GM19438 (cell line): ENCODE results near the gene ARRB2.

Experiments
- ATAC-seq: cut with Tn5 transposase; IDR thresholded peaks from one replicate; pipeline ENCODE4 v1.9.1; 2021; ENCODE audit warnings: low read depth; ENCODE audit not compliant: unreplicated experiment

Gene ARRB2

GRCh38 chr17:4748686-4749085 is 38.3 kb downstream of the ARRB2 start:
- no peak for ATAC-seq

GRCh38 chr17:4750606-4751005 is 40.2 kb downstream of the ARRB2 start:
- no peak for ATAC-seq

- ATAC-seq = no peak
These were observed 41.5 kb downstream of the ARRB2 start for GRCh38 chr17:4751932-4752331.

- ATAC-seq = no peak
These were observed 43.0 kb downstream of the ARRB2 start for GRCh38 chr17:4753392-4753791.

- ATAC-seq = no peak
These were observed 49.4 kb downstream of the ARRB2 start for GRCh38 chr17:4759776-4760236.

- ATAC-seq = no peak
These were observed 54.2 kb downstream of the ARRB2 start for GRCh38 chr17:4764595-4764994.

- no peak for ATAC-seq
These were observed 55.8 kb downstream of the ARRB2 start for GRCh38 chr17:4766201-4766600.

GRCh38 chr17:4766723-4767122 is 56.3 kb downstream of the ARRB2 start:
- ATAC-seq = no peak

GRCh38 chr17:4768298-4768697 is 57.9 kb downstream of the ARRB2 start:
- ATAC-seq = no peak

GRCh38 chr17:4769628-4770027 is 59.2 kb downstream of the ARRB2 start:
- no peak for ATAC-seq
